HG03442 (cell line): Measurements from ENCODE around the gene SMIM24.
"Not testable (repeated sequence)": the region's sequence is repeated elsewhere in the genome, so short reads cannot be mapped to it uniquely, and the experiment has no call there.

Source experiments
- ATAC-seq: cut with Tn5 transposase; IDR thresholded peaks from one replicate; pipeline ENCODE4 v1.9.1; 2021; ENCODE audit warnings: mild to moderate bottlenecking, moderate library complexity; ENCODE audit not compliant: unreplicated experiment

Gene SMIM24

DNA sequence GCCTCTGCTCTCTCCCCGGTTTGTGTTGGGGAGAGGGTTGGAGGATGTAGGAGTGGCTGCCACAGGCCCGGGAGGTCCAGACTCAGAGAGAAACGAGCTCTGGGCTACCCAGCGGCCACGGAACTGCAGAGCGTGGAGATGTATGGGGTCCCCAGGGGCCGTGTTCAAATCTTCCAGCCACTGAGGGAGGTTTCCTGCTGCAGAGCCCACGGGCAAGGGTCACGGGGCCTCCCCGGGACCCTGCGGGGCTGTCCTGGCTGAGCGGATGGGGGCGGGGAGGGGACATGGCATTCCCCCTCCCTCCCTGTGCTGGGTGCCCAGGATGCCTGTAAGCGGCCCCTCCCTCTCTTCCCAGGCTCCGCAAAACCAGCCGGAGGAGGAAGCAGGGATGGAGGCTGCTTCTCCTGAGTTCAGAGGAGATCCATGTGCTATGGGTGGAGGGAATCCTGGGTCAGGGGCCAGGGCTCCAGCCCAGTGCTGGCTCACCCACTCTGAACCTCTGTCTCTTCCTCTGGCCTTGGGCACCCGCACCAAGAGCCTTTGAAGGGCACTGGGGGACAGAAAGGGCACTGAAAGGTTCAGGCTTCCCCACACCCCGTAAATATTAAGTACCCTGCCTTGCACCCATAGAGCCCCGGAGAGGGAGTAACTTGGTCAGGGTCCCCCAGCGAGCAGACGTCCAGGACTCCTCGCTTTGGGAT, 22.6 kb downstream of the SMIM24 start:
- ATAC-seq = no peak

DNA sequence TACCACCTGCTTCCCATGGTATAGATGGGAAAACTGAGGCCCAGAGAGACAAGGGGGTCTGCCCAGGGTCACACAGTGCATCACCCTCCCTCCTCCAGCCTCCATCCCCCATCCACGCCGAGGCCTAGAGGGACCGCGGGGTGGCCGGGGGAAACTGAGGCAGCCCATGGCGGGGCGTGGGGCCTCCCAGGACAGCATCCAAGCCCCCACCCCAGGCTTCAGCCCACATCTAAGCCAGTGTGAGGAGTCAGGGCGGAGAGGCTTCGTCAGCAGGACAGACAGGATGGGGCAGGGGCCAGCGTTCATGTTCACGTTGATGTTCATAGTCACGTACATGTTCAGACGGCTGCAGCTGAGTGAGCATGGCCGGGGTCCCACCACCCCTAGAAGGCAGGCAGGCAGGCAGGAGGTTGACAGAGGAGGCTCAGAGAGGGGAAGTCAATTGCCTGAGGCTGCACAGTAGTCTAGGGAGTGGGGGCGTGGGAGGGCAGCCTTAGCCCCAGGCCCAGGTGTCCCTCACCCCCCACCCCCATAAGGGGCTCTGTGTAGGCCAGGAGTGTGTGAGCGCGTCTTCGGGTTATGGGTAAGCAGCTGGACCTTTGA, 23.3 kb downstream of the SMIM24 start:
- no peak for ATAC-seq

DNA sequence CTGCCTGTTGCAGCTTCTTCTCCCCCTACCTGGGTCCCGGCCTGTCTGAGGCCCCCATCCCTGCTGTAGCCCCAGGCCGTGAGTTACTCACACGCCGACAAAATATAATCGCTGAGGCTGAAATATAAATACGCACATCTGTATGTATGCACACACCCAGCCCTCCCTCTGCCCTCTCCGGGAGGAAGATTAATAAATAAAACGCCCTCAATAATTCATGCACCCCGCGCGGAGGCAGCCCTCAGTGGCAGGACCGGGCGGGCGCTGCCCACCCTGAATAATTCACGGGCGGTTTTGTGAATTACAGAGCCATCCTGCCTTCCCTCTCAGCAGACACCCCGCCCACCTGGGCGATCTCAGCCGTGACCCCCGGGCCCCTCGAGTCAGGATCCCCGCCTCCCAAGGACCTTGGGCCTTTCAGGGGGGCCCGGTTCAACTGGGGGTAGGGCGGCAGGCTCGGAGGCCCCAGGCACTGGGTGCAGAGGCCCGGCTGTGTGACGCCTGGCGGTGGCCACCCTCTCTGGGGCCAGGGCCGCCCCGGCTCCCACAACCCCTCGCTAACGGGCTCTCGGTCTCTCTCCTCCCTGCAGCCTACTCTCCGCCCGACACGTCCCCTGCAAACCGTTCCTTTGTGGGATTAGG, 24.2 kb downstream of the SMIM24 start:
- no peak for ATAC-seq

DNA sequence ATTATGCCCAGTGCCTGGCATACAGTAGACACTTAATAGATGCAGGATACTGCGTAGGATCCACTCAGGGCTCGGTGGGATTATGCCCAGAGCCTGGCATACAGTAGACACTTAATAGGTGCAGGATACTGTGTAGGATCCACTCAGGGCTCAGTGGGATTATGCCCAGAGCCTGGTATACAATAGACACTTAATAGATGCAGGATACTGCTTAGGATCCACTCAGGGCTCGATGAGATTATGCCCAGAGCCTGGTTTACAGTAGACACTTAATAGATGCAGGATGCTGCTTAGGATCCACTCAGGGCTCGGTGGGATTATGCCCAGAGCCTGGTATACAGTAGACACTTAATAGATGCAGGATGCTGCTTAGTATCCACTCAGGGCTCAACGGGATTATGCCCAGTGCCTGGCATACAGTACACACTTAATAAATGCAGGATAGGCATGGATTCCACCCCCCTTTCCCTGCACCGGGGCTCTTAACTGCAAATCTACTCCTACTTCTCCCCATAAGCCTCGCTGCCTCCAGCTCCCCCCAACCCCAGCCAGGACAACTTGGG, 24.9 kb downstream of the SMIM24 start:
- no peak for ATAC-seq

DNA sequence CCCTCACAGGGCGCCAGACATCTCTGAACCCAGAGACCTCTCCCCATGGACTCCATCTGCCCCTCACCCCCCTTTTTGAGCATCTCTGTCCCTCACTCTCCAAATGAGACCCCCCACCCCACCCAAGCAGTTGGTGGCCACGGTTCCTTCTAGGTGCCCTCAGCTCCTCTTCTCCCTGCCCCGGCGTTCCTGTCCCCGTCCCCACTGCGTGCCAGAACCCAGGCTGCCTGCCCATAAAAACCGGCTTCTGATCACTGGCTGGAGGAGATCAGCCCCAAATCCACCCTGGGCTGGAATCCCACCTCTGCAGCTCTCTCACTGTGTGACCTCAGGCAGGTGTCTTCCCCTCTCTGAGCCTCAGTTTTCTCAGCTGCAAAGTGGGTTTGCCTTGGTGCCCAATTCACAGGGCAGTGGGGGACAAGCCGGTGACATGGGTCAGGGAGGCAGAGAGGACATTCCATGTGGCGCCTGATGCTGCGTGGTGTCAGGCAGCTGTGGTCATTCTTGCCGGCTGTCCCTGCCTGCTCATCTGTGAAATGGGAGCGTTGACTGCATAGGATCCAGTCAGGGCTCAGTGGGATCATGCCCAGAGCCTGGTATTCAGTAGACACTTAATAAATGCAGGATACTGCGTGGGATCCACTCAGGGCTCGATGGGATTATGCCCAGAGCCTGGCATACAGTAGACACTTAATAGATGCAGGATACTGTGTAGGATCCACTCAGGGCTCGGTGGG, 25.5 kb downstream of the SMIM24 start:
- no peak for ATAC-seq

DNA sequence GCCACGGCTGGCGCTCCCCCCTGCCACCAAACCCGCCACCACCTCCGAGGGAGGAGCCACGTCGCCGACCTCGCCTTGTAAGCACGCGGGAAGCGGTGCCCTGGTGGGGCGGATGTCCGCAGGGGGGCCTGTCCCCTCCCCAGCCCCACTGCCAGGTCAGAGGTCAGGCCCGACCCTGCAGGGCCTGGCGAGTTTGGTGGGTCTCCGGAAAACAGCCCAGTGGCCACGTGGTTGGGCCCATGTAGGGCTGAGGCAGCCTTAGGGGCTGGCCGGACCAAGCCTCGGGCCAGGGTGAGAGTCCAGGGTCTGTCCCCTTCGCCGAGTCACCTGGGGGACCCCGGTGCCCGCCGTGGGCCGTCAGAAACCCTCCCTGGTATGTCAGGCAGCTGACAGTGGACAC, 26.5 kb downstream of the SMIM24 start:
- ATAC-seq = no peak

DNA sequence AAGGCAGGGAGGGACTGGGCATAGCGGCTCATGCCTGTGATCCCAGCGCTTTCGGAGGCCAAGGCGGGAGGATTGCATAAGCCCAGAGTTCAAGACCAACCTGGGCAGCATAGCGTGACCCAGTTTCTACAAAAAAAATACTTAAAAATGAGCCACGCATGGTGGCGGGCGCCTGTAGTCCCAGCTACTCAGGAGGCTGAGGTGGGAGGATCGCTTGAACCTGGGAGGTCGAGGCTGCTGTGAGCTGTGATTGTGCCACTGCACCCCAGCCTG, 27.4 kb downstream of the SMIM24 start:
- not testable (repeated sequence) for ATAC-seq

DNA sequence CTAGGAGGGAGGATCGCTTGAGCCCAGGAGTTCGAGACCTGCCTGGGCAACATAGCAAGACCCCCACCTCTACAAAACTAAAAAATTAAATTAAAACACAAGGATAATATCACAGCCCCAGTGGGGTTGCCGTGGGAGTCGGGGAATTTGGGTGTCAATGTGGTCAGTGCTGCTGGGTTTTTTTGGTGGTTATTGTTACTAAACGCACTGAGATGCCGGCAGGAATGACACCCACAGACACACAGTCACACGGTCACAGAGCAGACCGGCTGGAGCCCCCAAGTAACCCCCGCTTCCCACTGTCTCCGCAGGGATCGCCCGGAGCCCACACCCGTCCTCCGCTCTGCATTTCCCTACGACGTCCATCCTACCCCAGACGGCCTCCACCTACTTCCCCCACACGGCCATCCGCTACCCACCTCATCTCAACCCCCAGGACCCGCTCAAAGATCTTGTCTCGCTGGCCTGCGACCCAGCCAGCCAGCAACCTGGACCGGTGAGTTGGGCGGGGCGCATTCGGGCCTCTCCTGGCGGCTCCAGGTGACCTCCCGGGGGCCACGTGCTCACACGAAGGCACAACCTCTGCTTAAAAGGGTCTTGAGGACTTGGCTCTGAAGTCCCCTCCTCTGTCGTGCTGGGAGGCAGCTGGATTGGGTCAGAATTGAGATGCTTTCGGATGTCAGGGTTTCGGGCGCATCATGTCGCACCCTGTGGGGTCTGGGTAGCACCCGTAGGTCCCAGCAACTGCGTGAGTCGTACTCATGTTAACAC, 28.0 kb downstream of the SMIM24 start:
- no peak for ATAC-seq

DNA sequence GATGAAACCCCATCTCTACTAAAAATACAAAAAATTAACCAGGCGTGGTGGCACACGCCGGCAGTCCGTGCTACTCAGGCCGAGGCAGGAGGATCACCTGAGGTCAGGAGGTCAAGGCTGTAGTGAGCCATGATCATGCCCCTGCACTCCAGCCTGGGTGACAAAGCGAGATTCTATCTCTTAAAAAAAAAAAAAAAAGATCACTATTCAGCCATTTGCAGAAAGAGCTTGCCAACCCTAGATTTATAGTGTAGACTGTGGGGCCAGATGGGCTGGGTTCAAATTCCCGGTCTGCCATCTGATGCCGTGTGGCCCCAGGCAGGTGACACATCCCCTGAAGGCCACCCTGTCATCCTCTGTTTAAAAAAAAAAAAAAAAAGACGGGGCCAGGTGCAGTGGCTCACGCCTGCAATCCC, 28.9 kb downstream of the SMIM24 start:
- ATAC-seq = no peak

DNA sequence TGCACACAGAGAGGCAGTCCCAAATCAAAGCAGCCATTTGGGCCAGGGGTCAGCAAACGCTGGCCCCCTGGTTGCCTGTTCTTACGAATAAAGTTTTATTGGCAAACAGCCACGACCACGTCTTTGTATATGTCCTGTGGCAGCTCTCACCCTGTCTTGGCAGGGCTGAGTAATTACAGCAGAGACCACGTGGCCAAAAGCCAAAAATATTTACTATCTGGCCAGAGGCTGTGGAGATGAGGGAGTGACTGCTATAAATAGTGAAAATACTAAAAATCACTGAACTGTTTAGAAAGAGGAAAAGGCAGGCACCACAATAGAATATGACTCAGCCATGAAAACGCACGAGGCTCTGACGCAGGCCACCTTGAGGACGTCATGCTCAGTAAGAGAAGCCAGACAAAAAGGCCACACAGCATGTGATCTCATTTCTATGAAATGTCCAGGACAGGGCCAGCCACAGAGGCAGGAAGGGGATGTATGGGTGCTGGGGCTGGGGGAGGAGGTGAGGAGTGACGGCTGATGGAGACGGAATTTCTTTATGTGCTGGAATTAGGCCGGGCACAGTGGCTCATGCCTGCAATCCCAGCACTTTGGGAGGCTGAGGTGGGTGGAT, 29.4 kb downstream of the SMIM24 start:
- ATAC-seq = no peak

DNA sequence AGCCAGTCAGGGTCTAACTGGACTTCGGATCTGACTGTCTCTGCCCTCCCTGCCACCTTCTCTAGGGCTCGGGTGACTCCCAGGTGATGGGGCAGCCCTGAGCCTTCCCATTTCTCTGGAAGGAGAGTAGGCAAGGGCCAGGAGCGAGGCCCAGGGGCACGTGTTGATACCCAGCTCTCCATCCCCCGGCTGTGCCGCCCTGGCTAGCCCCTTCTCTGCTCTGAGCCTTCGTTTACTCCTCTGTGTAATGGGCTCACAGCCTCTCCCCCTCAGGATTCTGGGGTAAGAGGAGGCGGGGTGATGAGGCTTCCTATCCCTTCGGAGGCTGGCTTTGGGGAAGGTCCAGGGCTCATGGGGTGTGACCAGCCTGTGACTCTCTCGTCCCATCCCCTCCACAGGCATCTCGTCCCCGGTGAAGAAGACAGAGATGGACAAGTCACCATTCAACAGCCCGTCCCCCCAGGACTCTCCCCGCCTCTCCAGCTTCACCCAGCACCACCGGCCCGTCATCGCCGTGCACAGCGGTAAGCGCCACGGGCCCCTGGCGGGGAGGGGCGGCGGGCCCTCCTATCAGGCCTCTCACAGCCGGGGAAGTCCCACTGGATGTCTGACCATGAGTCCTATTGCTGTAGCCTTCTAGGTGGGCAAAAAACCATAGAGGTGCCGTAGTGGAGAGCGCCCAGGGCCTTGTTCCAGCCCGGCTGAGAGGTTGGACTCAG, 31.6 kb downstream of the SMIM24 start:
- no peak for ATAC-seq

DNA sequence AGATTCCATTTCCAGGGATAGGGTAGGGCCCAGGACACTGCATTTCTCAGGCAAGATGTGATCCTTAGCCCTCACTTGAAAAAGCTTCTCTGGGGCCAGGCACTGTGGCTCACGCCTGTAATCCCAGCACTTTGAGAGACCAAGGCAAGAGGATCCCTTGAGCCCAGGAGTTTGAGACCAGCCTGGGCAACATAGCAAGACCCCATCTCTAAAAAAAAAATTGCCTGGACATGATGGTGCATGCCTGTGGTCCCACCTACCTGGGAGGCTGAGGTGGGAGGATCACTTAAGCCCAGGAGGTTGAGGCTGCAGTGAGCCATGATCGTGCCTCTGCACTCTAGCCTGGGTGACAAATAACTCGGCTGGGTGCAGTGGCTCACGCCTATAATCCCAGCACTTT, 33.7 kb downstream of the SMIM24 start:
- ATAC-seq = not testable (repeated sequence)

DNA sequence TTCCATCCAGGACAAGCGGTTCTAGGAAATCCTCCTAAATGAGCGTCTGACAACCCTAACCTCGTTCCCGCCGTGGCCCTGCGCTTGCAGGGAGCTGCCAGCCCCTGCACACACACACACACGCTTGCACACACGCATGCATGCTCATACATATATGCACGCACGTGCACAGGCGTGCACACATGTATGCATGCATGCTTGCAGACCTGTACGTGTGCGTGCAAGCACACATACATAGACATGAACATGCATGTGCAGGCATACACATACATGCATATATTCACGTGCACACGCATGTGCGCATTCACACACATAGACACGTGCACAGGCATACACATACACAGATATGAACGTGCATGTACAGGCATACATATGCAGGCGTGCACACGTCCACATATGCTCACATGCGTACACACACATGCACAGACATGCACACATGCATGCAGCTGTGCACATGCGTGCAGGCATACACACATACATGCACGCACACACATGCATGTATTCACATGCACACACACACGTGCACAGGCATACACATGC, 35.6 kb downstream of the SMIM24 start:
- ATAC-seq = no peak

DNA sequence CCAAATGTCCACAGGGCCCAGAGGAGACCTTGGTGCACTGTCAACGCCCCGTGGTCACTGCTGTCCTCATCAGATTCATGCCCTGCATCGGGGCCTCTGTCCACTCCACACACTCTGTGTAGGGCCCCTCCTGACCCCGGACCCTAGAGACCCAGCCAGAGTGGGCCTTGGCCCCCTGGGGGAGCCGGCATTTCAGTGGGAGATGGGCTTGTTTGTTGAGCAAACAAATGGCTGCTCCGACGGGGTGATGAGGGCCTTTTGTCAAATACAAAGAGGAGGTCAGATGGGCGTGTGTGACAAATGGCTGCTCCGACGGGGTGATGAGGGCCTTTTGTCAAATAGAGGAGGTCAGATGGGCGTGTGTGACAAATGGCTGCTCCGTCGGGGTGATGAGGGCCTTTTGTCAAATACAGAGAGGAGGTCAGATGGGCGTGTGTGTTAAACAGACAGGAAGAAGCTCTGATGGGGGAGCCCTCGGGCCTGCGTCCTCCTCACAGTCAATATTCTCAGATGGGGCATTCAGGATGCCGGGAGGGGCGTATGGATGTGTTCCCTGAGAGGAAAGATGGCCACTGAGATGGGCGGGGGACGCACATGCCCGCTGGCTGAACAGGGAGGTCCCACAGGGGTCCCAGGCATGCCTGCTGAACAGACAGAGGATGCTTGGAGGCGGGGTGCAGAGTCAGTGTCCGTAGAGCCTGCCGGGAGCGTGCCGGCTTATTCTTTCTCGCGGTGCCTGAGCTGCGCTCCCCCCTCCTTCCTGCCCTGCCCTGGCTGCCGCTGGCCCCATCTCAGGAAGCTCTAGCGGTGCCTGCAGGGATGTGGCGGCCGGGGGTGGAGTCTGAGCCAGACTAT, 36.3 kb downstream of the SMIM24 start:
- no peak for ATAC-seq

DNA sequence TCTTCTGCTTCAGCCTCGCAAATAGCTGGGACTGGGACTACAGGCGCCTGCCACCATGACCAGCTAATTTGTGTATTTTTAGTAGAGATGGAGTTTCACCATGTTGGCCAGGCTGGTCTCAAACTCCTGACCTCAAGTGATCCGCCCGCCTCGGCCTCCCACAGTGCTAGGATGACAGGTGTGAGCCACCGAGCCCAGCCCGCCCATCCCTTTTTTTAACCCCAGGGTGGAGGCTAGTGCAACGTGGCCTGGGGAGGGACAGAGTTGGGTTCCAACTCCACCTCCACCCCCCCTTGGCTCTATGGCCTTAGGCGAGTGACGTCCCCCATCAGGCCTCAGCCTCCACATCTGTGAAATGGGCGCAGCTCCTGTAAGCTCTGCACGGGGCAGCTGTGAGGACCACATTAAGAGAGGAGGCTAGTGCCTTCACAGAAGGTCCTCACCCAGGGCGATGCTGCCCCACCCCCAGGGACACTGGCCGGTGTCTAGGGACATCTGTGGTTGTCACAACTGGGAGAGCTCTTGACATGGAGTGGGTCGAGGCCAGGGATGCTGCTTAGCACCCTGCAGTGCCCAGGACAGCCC, 37.7 kb downstream of the SMIM24 start:
- no peak for ATAC-seq

DNA sequence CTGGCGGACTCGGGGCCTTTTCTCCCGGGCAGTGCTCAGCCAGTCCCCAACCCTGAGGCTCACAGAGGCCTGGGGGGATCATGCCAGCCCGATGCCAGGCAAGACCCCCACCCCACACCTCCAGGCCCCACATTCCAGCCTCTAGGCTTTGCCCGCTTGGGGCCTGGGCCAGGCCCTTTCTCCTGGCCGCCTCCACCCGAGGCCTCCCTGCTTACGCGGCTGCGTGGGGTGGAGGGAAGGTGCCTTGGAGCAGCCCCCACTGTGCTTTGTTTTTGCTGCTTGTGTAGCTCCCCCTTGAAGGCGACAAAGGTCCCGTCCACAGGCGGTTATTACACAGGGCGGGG, 38.4 kb downstream of the SMIM24 start:
- ATAC-seq = no peak

DNA sequence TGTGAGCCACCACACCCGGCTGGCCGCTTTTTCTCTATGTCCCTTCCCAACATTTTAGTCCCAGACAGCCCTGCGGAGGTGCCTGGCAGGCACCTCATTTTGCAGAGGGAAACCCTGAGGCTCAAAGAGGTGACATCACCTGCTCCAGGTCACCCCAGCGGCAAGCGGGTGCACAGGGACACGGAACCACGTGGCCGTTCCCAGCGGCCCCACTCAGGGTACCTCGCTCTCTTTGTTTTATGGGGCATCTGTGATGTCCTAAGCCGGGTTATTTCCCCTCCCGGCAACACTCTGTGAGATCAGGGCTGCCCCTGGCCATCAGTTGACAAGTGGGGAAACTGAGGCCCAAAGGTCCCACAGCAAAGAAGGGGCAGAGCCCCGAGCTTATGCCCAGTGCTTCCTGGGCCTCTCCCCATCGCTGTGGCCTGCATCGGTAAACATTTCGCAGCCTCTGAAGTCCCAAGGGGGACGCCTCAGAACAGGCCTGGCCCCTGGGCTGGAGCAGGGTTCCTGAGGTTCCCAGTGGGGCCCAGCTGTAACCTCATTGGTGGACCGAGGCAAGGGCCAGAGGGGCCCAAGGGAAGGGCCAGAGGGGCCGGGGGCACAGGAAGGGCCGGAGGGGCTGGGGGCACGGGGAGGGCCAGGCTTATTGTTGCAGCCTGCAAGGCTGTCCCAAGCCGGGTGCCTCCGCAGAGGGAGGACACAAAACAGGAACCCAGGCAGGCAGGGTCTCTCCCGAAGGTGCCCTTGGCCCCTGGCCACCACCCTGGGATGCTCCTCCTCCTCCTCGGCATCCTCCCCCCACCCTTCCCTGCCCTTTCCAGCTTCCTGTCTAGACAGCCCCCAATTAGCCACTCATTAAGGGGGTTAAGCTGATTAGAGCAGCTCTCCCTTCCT, 39.0 kb downstream of the SMIM24 start:
- no peak for ATAC-seq
